ENCODE measurements around the gene UBB. TPM values are rescaled to one million over a fixed set of nuclear protein-coding genes. Genes with fewer than 3 reads are reported as not detected.

The UBB gene
- total RNA-seq, 2 donors from 2014 or later: 862 to 1,091 TPM

- H3K27ac ChIP-seq: no peak overlapping the region
- H3K4me3 ChIP-seq: no peak overlapping the region
- no peaks in the 10 kb centered on the region for H3K36me3 ChIP-seq
- TF ChIP-seq, protein P1, sequence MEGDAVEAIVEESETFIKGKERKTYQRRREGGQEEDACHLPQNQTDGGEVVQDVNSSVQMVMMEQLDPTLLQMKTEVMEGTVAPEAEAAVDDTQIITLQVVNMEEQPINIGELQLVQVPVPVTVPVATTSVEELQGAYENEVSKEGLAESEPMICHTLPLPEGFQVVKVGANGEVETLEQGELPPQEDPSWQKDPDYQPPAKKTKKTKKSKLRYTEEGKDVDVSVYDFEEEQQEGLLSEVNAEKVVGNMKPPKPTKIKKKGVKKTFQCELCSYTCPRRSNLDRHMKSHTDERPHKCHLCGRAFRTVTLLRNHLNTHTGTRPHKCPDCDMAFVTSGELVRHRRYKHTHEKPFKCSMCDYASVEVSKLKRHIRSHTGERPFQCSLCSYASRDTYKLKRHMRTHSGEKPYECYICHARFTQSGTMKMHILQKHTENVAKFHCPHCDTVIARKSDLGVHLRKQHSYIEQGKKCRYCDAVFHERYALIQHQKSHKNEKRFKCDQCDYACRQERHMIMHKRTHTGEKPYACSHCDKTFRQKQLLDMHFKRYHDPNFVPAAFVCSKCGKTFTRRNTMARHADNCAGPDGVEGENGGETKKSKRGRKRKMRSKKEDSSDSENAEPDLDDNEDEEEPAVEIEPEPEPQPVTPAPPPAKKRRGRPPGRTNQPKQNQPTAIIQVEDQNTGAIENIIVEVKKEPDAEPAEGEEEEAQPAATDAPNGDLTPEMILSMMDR (IDR thresholded peaks at IDR 0.05): no peak
- H3K27me3 ChIP-seq: no peaks in the 10 kb centered on the region
- no peaks in the 10 kb centered on the region for H3K9me3 ChIP-seq
- H3K4me1 ChIP-seq: peaks cover 0 to 24% of the 10 kb centered on the region in 2 donors
- DNase-seq (ENCODE audit: low spot score): no peak
These were observed 41.5 kb downstream of the UBB start for GRCh38 chr17:16422416-16422815.

DNA sequence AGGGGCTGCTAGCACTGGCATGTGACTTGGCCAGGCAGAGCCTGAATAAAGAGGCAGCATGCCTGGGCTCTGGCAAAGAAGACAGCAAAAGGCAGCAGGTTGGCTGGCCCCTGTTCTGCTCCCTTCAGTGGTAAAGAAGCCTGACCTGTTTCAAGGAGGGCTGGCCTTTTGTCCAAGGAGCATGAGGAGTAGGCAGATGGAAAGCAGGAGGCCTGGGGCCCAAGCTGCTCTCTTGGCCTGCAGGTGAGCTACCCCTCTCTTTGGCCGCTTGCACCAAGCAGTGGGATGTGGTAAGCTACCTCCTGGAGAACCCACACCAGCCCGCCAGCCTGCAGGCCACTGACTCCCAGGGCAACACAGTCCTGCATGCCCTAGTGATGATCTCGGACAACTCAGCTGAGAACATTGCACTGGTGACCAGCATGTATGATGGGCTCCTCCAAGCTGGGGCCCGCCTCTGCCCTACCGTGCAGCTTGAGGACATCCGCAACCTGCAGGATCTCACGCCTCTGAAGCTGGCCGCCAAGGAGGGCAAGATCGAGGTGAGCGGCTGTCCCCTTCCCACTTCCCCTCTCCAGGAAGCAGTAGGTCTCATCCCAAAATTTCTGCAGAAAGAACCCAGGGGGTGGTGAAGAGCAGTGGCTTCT lies 42.5 kb downstream of the UBB start:
- Histone ChIP-seq H3K4me1 (peaks cover 0 to 15% of the 10 kb centered on the region in 2 donors), H3K36me3 (no peaks in the 10 kb centered on the region), H3K27ac (no peak overlapping the region), H3K9me3 (no peaks in the 10 kb centered on the region), H3K27me3 (no peaks in the 10 kb centered on the region), H3K4me3 (no peak overlapping the region)
- no peak for DNase-seq (ENCODE audit: low spot score)
- TF ChIP-seq, protein P1 (IDR thresholded peaks at IDR 0.05): no peak

- DNase-seq (ENCODE audit: low spot score): no peak
- TF ChIP-seq, protein P1 (IDR thresholded peaks at IDR 0.05): no peak
- H3K4me3 ChIP-seq: no peak overlapping the region
- H3K27ac ChIP-seq: no peak overlapping the region
- no peaks in the 10 kb centered on the region for H3K4me1 ChIP-seq
- no peaks in the 10 kb centered on the region for H3K9me3 ChIP-seq
- no peaks in the 10 kb centered on the region for H3K36me3 ChIP-seq
- H3K27me3 ChIP-seq: no peaks in the 10 kb centered on the region
These were observed 44.3 kb downstream of the UBB start for GRCh38 chr17:16425202-16425601.

- no peaks in the 10 kb centered on the region for H3K4me1 ChIP-seq
- DNase-seq (ENCODE audit: low spot score): no peak
- no peaks in the 10 kb centered on the region for H3K36me3 ChIP-seq
- no peak overlapping the region for H3K27ac ChIP-seq
- H3K27me3 ChIP-seq: no peaks in the 10 kb centered on the region
- no peaks in the 10 kb centered on the region for H3K9me3 ChIP-seq
- TF ChIP-seq, protein P1 (IDR thresholded peaks at IDR 0.05): no peak
- no peak overlapping the region for H3K4me3 ChIP-seq
These were observed 45.1 kb downstream of the UBB start for GRCh38 chr17:16425698-16426659.

DNA sequence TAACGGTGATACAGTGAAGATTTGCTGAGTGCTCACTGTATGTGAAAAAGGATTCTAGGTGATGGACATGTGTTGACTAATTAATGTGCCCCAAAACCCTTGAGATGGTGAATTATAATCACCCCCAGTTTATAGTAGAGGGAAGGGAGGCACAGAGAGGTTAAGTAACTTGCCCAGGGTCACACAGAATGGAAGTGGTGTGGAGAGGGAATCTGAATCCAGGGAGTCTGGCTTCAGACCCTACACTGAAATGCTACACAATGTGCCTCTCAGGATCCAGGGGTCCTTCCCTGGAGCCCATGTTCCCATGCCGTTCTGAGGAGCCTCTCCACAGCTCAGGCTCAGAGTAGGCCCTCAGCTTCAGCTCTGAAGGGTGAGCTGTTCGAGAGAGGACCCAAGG lies 46.1 kb downstream of the UBB start:
- no peak for DNase-seq (ENCODE audit: low spot score)
- Histone ChIP-seq H3K27ac (no peak overlapping the region), H3K9me3 (no peaks in the 10 kb centered on the region), H3K27me3 (no peaks in the 10 kb centered on the region), H3K36me3 (no peaks in the 10 kb centered on the region), H3K4me1 (no peaks in the 10 kb centered on the region), H3K4me3 (no peak overlapping the region)
- TF ChIP-seq, protein P1 (IDR thresholded peaks at IDR 0.05): no peak
